GM21619 (cell line): Measurements from ENCODE around the gene PPP1R10.

Source experiments
- ATAC-seq: cut with Tn5 transposase; IDR thresholded peaks from one replicate; pipeline ENCODE4 v1.9.1; 2021; ENCODE audit not compliant: unreplicated experiment

Gene PPP1R10

DNA sequence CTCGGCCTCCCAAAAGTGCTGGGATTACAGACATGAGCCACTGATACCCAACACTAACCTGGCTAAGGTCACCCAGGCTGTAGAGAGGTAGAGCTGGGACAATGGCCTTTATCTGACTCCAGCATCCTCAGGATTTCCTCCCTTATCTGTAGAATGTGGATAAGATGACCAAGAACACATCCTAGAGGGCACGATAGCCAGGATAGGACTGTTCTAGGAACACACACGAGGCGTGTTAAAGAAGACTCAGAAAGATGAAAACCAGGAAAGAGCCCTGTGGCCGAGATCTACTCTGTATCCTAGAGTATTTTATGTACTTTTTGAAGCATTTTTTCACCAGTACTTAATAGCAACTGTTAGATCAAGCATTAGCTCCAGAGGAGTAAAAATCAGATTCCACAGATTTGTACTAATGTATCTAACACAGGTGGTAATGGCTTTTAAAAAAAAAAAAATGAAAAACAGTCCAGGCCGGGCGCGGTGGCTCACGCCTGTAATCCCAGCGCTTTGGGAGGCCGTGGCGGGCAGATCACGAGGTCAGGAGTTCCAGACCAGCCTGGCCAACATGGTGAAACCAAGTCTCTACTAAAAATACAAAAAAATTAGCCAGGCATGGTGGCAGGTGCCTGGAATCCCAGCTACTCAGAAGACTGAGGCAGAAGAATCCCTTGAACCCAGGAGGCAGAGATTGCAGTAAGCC lies 17.3 kb downstream of the PPP1R10 start:
- no peak for ATAC-seq

DNA sequence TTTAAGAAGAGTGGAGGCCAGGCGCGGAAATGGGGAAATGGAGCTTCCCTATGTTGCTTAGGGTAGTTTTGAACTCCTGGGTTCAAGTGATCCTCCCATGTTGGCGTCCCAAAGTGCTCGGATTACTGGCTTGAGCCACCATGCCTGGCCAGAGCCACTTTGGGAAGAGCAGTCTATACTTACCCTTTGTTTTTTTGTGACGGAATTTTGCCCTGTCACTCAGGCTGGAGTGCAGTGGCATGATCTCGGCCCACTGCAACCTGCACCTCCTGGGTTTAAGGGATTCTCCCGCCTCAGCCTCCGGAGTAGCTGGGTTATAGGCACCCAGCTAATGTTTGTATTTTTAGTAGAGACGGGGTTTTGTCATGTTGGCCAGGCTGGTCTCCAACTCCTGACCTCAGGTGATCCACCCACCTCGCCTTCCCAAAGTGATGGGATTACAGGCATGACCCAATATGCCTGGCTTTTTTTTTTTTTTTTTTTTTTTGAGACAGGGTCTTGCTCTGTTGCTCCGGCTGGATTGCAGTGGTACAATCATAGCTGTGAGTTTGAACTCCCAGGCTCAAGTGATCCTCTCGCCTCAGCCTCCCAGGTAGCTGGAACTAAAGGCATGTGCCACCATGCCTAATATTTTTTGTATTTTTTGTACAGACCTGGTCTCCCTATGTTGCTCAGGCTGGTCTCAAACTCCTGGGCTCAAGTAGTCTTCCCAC lies 18.0 kb downstream of the PPP1R10 start:
- no peak for ATAC-seq

DNA sequence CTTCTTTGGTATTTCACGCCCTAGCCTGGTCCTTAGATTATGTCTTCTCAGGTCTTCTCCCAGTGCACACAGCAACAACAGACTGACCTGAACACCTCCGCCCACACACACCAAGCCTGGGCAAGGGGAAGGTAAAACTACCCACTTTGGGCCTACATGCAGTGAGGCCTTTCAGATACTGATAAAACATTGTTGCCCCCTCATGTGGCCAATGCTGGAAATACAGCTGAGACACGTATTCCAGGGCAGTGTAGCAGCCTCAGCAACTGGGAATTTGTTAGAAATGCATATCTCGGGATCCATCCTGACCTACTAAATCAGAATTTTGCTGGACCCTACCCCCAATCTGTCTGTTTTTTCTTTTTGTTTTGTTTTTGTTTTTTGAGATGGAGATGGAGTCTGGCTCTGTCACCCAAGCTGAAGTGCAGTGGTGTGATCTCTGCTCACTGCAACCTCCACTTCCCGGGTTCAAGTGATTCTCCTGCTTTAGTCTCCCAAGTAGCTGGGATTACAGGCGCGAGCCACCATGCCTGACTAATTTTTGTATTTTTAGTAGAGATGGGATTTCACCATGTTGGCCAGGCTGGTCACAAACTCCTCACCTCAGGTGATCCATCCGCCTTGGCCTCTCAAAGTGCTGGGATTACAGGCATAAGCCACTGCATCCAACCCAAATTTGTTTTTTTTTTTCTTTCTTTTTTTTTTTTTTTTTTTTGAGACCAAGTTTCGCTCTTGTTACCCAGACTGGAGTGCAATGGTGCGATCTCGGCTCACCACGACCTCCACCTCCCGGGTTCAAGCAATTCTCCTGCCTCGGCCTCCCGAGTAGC lies 19.5 kb downstream of the PPP1R10 start:
- peak; percentile 71 for ATAC-seq

DNA sequence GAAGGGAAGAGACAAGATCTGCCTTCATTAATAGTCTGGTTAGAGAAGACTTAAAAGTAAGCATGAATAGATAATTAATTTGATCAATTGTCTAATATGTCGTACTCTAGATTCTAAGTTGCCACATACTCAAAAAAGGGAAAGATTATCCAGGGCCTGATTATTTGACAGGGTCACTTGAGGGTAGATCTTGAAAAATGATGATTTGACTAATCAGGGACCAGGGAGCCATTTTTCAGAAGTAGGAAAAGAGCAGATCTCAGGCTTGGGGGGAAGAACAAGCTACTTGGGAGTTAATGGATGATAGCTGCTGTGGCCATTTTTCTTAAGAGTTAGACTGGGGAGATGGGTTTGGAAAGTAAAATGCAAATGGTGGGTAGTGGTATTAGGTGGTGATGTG lies 24.8 kb downstream of the PPP1R10 start:
- no peak for ATAC-seq

DNA sequence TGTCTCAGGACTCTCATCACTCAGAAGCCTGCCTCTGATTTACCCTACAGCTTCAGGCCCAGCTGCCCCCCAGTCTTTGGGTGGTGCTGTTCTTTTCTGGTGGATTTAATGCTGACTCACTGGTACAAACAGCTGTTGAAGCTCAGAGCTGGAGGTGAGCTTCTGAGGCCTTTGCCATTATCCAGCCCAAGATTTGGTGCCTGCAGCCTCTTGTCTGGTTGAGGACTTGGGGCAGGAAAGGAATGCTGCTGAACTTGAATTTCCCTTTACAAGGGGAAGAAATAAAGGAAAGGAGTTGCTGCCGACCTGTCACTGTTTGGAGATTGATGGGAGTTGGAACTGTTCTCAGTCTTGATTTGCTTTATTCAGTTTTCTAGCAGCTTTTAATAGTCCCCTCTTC lies 26.0 kb downstream of the PPP1R10 start:
- no peak for ATAC-seq

DNA sequence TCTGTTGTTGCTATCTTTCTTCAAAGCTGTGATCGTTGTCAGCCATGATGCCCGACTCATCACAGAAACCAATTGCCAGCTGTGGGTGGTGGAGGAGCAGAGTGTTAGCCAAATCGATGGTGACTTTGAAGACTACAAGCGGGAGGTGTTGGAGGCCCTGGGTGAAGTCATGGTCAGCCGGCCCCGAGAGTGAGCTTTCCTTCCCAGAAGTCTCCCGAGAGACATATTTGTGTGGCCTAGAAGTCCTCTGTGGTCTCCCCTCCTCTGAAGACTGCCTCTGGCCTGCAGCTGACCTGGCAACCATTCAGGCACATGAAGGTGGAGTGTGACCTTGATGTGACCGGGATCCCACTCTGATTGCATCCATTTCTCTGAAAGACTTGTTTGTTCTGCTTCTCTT lies 26.5 kb downstream of the PPP1R10 start:
- no peak for ATAC-seq

DNA sequence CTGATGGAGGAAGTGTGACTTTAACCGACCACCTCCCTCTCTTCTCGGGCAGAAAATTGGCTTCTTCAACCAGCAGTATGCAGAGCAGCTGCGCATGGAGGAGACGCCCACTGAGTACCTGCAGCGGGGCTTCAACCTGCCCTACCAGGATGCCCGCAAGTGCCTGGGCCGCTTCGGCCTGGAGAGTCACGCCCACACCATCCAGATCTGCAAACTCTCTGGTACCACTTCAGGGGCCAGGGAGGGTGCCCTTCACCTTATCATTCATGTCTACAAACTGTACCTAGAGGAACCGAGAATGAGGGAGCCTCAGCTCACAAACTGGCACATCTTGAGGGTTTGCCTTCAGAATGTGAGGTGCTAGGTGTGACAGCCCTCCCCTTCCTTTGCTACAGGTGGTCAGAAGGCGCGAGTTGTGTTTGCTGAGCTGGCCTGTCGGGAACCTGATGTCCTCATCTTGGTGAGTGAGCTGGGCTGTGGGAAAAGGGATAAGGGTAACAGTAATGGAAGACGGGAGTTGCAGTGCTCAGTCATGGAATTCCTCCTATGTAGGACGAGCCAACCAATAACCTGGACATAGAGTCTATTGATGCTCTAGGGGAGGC lies 27.2 kb downstream of the PPP1R10 start:
- no peak for ATAC-seq

DNA sequence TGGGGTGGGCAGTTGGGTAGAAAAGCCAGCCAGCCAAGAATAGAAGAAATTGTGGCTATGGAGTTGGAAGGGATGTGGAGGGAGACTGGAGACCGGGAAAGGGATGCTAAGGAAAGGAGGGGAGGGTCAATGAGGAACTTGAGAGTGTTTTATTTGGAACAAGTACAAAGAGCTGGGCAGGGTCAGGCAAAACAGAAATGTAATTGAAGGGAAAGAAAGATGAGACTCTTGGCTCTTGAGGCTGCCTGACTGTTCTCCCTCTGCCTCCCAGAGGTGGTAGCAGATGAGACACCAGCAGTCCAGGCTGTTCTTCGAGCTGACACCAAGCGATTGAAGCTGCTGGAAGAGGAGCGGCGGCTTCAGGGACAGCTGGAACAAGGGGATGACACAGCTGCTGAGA lies 33.1 kb downstream of the PPP1R10 start:
- no peak for ATAC-seq

DNA sequence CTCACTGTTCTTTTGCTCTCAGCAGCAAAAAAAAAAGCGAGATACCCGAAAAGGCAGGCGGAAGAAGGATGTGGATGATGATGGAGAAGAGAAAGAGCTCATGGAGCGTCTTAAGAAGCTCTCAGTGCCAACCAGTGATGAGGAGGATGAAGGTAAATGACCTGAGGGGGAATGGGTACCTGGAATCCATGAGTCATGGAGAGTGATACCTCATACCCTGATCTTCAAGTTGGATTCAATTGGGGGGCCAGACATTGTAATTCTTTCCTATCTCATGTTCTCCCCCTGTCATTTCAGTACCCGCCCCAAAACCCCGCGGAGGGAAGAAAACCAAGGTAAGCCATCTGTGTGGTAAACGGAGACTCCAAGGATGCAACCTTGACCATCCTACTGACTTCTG lies 39.0 kb downstream of the PPP1R10 start:
- no peak for ATAC-seq

DNA sequence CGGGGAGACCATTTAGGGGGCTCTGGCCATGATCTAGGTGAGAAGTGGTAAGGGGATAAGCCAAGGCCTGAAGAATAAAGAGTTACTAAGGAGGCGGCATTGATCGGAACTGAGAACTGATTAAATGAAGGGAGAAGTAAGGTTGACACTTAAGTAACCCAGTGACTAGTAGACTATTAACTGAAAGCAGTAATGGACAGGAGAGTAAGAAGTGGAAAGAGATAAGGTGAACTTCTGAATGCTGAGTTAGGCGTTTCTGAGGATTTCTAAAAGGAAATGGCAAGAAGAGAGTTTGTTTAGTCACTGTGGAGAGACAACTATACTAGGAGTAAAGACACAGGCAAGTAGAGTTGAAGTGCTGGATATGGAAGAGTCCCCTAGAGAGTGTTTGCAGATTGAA lies 43.9 kb downstream of the PPP1R10 start:
- ATAC-seq: no peak

DNA sequence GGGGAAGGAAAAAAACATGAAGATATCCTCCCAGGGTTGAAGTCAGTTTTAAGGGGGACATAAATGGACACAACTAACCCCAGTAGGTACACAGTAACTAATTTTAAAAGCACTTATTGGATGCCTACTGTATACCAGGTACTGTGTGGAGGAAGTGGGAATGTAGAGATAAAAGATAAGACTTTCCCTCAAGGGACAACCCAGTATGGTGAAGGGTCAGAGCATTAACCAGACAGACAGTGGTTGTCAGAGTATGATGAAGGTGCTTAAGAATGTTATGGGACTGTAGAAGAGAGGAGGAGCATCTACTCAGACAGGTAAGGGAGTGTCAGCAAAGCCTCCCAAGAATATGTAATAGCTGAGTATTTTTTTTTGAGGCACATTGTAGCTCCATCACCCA lies 44.9 kb downstream of the PPP1R10 start:
- ATAC-seq: no peak

DNA sequence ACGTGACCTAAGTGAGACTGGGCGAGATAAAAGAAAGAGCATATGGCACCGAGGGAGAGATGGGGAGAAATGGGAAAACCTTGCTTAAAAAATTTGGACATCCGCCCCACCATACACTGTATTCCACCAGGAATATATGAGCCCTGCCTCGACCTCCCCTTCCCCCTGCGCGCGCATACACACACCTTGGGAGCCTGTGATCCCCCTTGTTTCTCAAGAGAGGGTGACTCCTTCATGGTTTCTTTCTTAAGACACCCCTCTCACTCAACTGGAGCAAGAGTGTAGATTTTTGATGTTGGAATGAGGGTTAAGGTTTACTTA lies 45.3 kb downstream of the PPP1R10 start:
- ATAC-seq: no peak

DNA sequence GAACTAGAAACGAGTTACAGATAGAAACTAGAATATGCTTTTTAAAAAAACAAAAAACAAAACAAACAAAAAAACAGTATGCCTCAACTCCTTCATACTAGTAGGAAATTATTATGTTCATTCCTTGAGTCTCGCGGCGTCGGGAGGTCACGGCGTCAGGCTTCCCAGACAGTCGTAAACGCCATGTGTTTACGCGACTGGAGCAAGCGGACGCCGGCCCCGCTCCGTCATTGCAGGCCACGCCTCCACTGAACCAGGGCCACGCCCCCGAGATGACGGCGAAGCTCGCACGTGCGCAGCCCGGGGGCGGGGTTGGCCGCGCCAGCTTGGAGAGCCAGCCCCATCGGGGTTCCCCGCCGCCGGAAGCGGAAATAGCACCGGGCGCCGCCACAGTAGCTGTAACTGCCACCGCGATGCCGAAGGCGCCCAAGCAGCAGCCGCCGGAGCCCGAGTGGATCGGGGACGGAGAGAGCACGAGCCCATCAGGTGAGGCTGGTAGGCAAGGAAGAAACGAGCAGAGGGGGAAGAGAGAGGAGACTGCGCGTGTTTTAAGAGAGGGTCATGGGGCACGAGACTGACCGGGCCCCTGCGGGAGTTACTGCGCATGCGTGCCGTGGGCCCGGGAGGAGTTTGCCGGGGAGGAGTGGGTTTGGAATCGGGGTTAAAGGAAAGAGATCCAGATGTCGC lies 45.8 kb downstream of the PPP1R10 start, which contains the start of gene ABCF1:
Gene ABCF1 (plus strand): TSS at position 368 of the 687 bp plus-strand sequence. CDS start 46 bp downstream, at position 414.
- ATAC-seq: peak; percentile 87

DNA sequence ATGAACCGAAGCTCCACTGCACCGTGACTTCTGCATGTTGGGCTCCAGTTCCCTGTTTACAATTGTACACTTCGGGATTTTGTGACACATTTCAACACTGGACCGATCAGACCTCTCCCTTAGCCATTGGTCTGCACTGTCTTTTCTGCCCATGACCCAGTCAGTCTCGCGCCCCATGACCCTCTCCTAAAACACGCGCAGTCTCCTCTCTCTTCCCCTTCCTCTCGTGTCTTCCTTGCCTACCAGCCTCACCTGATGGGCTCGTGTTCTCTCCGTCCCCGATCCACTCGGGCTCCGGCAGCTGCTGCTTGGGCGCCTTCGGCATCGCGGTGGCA lies 46.3 kb downstream of the PPP1R10 start:
- no peak for ATAC-seq

DNA sequence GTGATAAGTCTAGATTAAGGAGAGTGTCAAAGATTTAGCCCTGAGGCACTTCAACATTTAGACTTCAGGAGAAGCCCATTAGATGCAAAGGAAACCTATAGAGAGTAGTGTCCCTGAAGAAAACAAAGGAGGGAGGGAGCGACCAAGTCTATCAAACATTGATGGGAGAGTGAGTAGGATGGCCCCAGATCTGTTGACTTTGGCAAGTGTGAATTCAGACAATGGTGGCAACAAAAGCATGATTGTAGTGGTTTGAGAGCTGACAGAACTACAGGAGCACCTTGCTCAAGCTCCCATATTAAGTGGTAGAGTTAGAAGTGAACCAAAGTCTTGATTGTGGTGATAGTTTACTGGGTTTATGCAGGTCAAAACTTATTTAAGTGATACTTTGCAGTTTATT lies 46.8 kb downstream of the PPP1R10 start:
- no peak for ATAC-seq

DNA sequence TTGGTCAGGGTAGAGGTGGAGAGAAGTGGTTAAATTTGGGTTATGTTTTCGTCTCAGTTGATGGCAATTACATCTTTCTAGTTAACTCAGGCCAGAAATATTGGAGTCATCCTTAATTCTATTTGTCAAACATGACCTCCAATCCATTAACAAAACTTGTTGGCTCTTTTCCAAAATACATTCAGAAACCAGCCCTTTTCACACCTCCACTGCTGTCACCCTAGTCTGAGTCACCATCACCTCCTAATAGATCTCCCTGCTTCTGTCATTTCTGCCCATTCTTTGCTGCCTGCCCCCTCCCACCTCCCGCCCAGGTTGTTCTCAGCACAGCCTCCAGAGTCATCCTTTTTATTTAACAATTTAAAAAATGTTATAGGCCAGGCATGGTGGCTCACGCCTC lies 48.8 kb downstream of the PPP1R10 start:
- ATAC-seq: no peak

DNA sequence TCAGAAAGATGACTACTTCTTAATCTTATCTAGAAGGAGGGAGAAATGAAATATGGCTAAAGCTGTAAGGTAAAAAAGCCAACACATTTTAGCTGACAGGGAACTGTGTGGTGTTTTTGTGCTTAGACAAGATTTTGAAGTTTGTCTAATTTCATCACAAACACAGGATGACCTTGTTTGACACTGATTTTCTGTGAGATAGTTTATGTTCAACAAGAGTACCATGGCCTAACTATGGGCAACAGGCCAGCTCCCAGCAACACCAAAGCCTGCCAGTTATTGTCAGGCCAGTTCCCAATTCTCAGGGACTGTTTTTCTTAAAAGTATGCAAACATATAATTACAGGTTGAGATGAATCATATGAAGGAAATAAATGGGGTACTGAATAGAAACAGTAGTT lies 51.3 kb downstream of the PPP1R10 start:
- ATAC-seq: no peak

DNA sequence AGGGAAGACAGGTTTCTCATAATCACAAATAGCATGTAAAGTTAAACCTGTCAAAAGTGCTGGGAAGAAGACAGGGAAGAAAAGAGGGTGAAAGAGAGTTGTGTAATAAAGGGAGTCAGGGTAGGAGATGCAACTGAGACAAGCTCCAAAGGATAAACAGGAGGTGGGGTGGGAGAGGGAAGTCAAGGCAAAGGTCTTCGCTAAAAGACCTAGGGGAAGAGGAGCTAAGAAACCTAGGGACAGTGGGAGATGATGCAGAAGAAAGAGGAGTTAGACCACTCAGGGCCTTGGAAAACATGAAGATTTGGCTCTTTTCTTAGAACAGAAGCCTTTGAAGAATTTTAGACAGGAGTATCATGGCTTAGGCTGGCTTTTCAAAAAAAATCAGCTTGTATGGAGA lies 52.9 kb downstream of the PPP1R10 start:
- no peak for ATAC-seq

DNA sequence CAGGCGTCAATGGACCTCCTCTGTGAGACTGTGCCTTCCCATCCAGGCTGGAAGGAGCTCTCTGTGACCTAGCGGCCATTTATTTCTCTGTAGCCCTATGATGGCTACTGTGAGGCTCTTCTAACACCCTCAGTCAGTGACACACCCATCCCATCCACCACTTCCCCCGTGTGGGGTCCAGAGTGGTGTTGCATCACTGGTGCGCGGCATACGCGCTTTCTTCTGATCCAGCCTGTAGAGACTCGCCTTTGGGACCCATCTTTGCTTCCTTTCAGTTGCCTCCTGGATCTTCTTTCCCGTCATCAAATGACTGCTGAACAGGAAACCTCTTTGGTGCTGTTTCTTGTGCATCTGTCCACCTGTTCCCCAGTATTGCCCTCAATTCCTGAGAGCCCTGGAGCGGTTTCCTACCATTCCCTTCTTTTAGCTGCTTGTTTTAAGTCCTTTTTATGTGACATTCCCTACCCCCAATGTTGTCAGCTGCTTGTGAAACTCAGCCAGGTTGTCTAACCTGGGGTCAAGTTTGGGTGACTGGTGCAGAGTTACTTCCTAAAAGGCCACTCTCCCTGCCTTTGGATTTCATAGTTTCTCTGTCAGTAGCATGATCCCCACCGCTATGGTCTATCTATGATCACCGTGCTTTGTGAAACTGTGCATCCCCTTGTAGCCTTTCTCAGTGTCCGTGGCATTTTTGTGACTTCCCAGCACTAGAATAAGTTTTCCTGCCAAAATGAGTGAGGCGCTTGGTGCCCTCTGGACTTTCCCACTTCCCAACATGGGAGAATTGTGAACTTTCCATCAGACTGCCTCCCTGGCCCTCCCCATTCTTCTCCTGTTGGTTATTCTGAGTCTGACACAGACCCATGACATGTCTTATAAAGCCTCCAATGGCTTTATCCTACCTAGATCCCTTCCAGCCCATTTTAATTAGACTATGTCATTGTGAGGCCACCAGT lies 54.3 kb downstream of the PPP1R10 start:
- no peak for ATAC-seq

DNA sequence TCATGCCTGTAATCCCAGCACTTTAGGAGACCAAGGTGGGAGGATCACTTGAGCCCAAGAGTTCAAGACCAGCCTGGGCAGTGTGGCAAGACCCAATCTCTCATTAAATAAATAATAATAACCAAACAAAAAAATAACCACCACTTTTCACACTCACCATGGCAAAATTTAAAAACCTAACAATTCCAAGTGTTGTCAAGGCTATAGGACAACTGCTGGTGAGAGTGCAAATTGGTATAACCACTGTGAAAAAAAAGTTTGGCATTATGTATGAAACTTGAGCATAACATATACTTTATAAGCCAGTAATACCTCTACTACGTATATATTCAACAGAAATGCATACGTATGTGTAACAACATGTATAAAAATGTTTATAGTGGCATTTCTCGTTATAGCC lies 56.1 kb downstream of the PPP1R10 start:
- ATAC-seq: no peak
